Effector memory CD4-positive, alpha-beta T cell (primary cell): ENCODE data around the gene GABRA6.

Experiments
- DNase-seq, 3 donors: peaks; one replicate each; pipeline ENCODE4 v3.0.0-alpha.2; 2020
- H3K27ac ChIP-seq: 2 replicates; pipeline ENCODE4 v1.7.0; 2013; ENCODE audit warnings: mild to moderate bottlenecking, low read length, moderate library complexity; ENCODE audit not compliant: insufficient read depth, poor library complexity, severe bottlenecking
- H3K27me3 ChIP-seq: replicated peaks from 2 replicates; pipeline ENCODE4 v1.7.0; 2013; ENCODE audit warnings: mild to moderate bottlenecking, low read length; ENCODE audit not compliant: insufficient read depth, control insufficient read depth, poor library complexity, severe bottlenecking
- H3K36me3 ChIP-seq: 2 replicates; pipeline ENCODE4 v1.7.0; 2013; ENCODE audit warnings: mild to moderate bottlenecking, low read length, moderate library complexity; ENCODE audit not compliant: control insufficient read depth, insufficient read depth
- H3K4me1 ChIP-seq: 2 replicates; pipeline ENCODE4 v1.7.0; 2013; ENCODE audit warnings: low read length, mild to moderate bottlenecking; ENCODE audit not compliant: control insufficient read depth, insufficient read depth, poor library complexity, severe bottlenecking
- H3K4me3 ChIP-seq: 2 replicates; pipeline ENCODE4 v1.7.0; 2013; ENCODE audit warnings: low read length, low read depth, mild to moderate bottlenecking; ENCODE audit not compliant: insufficient read depth, poor library complexity, severe bottlenecking
- H3K9me3 ChIP-seq: 2 replicates; pipeline ENCODE4 v1.7.0; 2013; ENCODE audit warnings: mild to moderate bottlenecking, low read length, moderate library complexity; ENCODE audit not compliant: control insufficient read depth

The GABRA6 gene

GRCh38 chr5:161691911-161692310, 6.4 kb downstream of the GABRA6 start:
- H3K27me3 ChIP-seq = no peaks in the 10 kb centered on the region
- DNase-seq = no peak
- H3K9me3 ChIP-seq = no peaks in the 10 kb centered on the region
- no peak overlapping the region for H3K27ac ChIP-seq
- no peak overlapping the region for H3K4me3 ChIP-seq
- H3K4me1 ChIP-seq = no peaks in the 10 kb centered on the region
- H3K36me3 ChIP-seq = no peaks in the 10 kb centered on the region

- Histone ChIP-seq H3K4me1 (no peaks in the 10 kb centered on the region), H3K27me3 (no peaks in the 10 kb centered on the region), H3K36me3 (no peaks in the 10 kb centered on the region), H3K4me3 (no peak overlapping the region), H3K27ac (no peak overlapping the region), H3K9me3 (no peaks in the 10 kb centered on the region)
- no peak for DNase-seq
Observed at GRCh38 chr5:161697001-161697400, 11.5 kb downstream of the GABRA6 start.

GRCh38 chr5:161700065-161700464, 14.5 kb downstream of the GABRA6 start:
- H3K27me3 ChIP-seq = no peaks in the 10 kb centered on the region
- no peaks in the 10 kb centered on the region for H3K36me3 ChIP-seq
- H3K4me3 ChIP-seq = no peak overlapping the region
- H3K9me3 ChIP-seq = no peaks in the 10 kb centered on the region
- DNase-seq = no peak
- no peaks in the 10 kb centered on the region for H3K4me1 ChIP-seq
- H3K27ac ChIP-seq = no peak overlapping the region

GRCh38 chr5:161703528-161703927, 18.0 kb downstream of the GABRA6 start:
- DNase-seq = no peak
- no peaks in the 10 kb centered on the region for H3K9me3 ChIP-seq
- no peak overlapping the region for H3K27ac ChIP-seq
- H3K4me3 ChIP-seq = no peak overlapping the region
- H3K4me1 ChIP-seq = no peaks in the 10 kb centered on the region
- no peaks in the 10 kb centered on the region for H3K27me3 ChIP-seq
- no peaks in the 10 kb centered on the region for H3K36me3 ChIP-seq

GRCh38 chr5:161707382-161707781, 21.9 kb downstream of the GABRA6 start:
- Histone ChIP-seq H3K4me3 (no peak overlapping the region), H3K27ac (no peak overlapping the region), H3K36me3 (no peaks in the 10 kb centered on the region), H3K4me1 (no peaks in the 10 kb centered on the region), H3K9me3 (no peaks in the 10 kb centered on the region), H3K27me3 (no peaks in the 10 kb centered on the region)
- DNase-seq = no peak

GRCh38 chr5:161709239-161709638, 23.7 kb downstream of the GABRA6 start:
- Histone ChIP-seq H3K4me3 (no peak overlapping the region), H3K27me3 (no peaks in the 10 kb centered on the region), H3K27ac (no peak overlapping the region), H3K9me3 (no peaks in the 10 kb centered on the region), H3K4me1 (no peaks in the 10 kb centered on the region), H3K36me3 (no peaks in the 10 kb centered on the region)
- no peak for DNase-seq

GRCh38 chr5:161713042-161713441, 27.5 kb downstream of the GABRA6 start:
- H3K4me3 ChIP-seq = no peak overlapping the region

GRCh38 chr5:161719157-161719556, 33.6 kb downstream of the GABRA6 start:
- no peak overlapping the region for H3K4me3 ChIP-seq
- H3K4me1 ChIP-seq = no peaks in the 10 kb centered on the region
- DNase-seq = no peak
- no peaks in the 10 kb centered on the region for H3K36me3 ChIP-seq
- no peaks in the 10 kb centered on the region for H3K9me3 ChIP-seq
- no peaks in the 10 kb centered on the region for H3K27me3 ChIP-seq
- no peak overlapping the region for H3K27ac ChIP-seq

More at GRCh38 chr5:161713042-161713441, 27.5 kb downstream of the GABRA6 start:
- H3K4me1 ChIP-seq = no peaks in the 10 kb centered on the region
- no peaks in the 10 kb centered on the region for H3K9me3 ChIP-seq
- no peak for DNase-seq
- H3K27me3 ChIP-seq = no peaks in the 10 kb centered on the region
- no peaks in the 10 kb centered on the region for H3K36me3 ChIP-seq
- no peak overlapping the region for H3K27ac ChIP-seq

GRCh38 chr5:161720460-161720859, 34.9 kb downstream of the GABRA6 start:
- no peaks in the 10 kb centered on the region for H3K9me3 ChIP-seq
- H3K36me3 ChIP-seq = no peaks in the 10 kb centered on the region
- H3K4me1 ChIP-seq = no peaks in the 10 kb centered on the region
- DNase-seq = no peak
- no peak overlapping the region for H3K4me3 ChIP-seq
- no peaks in the 10 kb centered on the region for H3K27me3 ChIP-seq
- H3K27ac ChIP-seq = no peak overlapping the region

- no peak overlapping the region for H3K4me3 ChIP-seq
- H3K4me1 ChIP-seq = no peaks in the 10 kb centered on the region
- DNase-seq = no peak
- no peaks in the 10 kb centered on the region for H3K27me3 ChIP-seq
- H3K36me3 ChIP-seq = no peaks in the 10 kb centered on the region
- no peak overlapping the region for H3K27ac ChIP-seq
- H3K9me3 ChIP-seq = no peaks in the 10 kb centered on the region
Observed at GRCh38 chr5:161734741-161735140, 49.2 kb downstream of the GABRA6 start.

GRCh38 chr5:161740433-161740832, 54.9 kb downstream of the GABRA6 start:
- no peaks in the 10 kb centered on the region for H3K9me3 ChIP-seq

More at GRCh38 chr5:161740433-161740832, 54.9 kb downstream of the GABRA6 start:
- H3K27ac ChIP-seq = no peak overlapping the region
- H3K27me3 ChIP-seq = no peaks in the 10 kb centered on the region
- DNase-seq = no peak
- H3K36me3 ChIP-seq = no peaks in the 10 kb centered on the region
- no peaks in the 10 kb centered on the region for H3K4me1 ChIP-seq
- H3K4me3 ChIP-seq = no peak overlapping the region
